Measurements from ENCODE around the gene OR10R2. TPM values are rescaled to one million over a fixed set of nuclear protein-coding genes. Genes with fewer than 3 reads are reported as not detected.

The OR10R2 gene
- total RNA-seq, 4 donors from 2014 or later: not detected

DNA sequence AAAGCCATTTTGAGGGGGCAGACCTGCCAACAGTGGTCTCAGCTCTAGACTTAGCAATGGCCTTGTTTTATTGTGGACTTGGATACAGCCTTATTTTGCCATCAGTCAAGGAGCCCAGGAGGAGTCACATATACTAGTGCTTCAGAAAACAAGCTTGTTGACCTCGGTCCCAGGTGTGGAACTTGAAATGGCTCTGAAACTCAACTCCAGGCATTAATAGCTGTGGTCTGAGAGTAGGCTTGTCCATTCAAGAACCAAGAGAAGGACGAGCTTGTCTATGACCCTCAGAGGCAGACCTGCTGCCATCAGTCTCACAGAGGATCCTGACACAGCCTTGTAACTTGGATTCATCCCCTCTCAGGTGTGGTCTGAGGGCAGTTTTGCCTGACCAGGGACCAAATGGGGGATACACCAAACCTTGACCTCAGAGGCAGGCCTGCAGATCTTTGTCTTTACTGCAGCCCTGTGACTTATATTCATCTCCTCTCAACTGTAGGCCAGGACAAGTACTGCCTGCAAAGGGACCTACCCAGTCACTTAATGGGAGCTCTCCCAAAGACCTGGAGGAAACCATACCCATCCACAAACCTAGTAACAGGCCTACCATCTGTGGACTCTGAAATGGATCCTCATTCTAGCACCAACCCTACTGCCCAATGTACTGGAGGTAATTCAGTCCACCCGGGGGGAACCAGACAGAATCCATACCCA lies 49.1 kb downstream of the OR10R2 start:
- WGBS: 87% methylated on average over 3 of the region's 3 CpGs
- intact Hi-C loops (cut with DNase I): no loop called here

DNA sequence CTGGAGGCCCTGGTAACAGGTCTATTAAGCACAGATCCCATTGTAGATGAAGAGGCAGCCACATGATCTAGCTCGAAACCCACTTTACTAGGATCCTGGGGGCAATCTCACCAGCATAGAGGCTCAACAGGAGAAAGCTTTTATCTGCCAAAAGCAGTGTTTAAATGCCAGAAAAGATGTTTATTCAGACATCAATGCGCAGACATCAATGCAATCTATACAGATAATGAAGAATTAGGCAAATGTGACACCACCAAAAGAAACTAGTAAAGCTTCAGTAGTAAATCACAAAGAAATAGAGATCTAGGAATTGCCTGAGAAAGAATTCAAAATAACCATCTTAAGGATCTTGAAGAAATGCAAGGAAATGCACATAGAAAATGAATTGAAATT lies 49.6 kb downstream of the OR10R2 start:
- H3K36me3 ChIP-seq: no peaks in the 10 kb centered on the region
- no peak for DNase-seq (ENCODE audit: extremely low spot score)
- no peaks in the 10 kb centered on the region for H3K4me1 ChIP-seq
- H3K27ac ChIP-seq (replicated peaks in 1 of 4): no peak overlapping the region
- WGBS: 87% methylated on average over 2 of the region's 2 CpGs
- intact Hi-C loops (cut with DNase I): no loop called here
- H3K4me3 ChIP-seq: no peak overlapping the region
- peaks cover 0 to 11% (median 0%) of the 10 kb centered on the region in 4 donors for H3K9me3 ChIP-seq
- no peaks in the 10 kb centered on the region for H3K27me3 ChIP-seq
- TF ChIP-seq, protein P1, sequence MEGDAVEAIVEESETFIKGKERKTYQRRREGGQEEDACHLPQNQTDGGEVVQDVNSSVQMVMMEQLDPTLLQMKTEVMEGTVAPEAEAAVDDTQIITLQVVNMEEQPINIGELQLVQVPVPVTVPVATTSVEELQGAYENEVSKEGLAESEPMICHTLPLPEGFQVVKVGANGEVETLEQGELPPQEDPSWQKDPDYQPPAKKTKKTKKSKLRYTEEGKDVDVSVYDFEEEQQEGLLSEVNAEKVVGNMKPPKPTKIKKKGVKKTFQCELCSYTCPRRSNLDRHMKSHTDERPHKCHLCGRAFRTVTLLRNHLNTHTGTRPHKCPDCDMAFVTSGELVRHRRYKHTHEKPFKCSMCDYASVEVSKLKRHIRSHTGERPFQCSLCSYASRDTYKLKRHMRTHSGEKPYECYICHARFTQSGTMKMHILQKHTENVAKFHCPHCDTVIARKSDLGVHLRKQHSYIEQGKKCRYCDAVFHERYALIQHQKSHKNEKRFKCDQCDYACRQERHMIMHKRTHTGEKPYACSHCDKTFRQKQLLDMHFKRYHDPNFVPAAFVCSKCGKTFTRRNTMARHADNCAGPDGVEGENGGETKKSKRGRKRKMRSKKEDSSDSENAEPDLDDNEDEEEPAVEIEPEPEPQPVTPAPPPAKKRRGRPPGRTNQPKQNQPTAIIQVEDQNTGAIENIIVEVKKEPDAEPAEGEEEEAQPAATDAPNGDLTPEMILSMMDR (IDR thresholded peaks at IDR 0.05): no peak
- no peak for TF ChIP-seq POLR2A (IDR thresholded peaks at IDR 0.05; ENCODE audit: low read depth)
- TF ChIP-seq POLR2AphosphoS5 (IDR thresholded peaks at IDR 0.05): no peak
- no peak for TF ChIP-seq EP300 (IDR thresholded peaks at IDR 0.05)

More for the DNA sequence above, 49.1 kb downstream of the OR10R2 start:
- TF ChIP-seq EP300 (IDR thresholded peaks at IDR 0.05) (no peak), POLR2A (IDR thresholded peaks at IDR 0.05; ENCODE audit: low read depth) (no peak), POLR2AphosphoS5 (IDR thresholded peaks at IDR 0.05) (no peak)
- TF ChIP-seq, protein P1 (IDR thresholded peaks at IDR 0.05): no peak
- DNase-seq (ENCODE audit: extremely low spot score): no peak
- no peaks in the 10 kb centered on the region for H3K4me1 ChIP-seq
- no peak overlapping the region for H3K27ac ChIP-seq (replicated peaks in 1 of 4)
- H3K4me3 ChIP-seq: no peak overlapping the region
- H3K36me3 ChIP-seq: no peaks in the 10 kb centered on the region
- peaks cover 0 to 11% (median 0%) of the 10 kb centered on the region in 4 donors for H3K9me3 ChIP-seq
- H3K27me3 ChIP-seq: no peaks in the 10 kb centered on the region

DNA sequence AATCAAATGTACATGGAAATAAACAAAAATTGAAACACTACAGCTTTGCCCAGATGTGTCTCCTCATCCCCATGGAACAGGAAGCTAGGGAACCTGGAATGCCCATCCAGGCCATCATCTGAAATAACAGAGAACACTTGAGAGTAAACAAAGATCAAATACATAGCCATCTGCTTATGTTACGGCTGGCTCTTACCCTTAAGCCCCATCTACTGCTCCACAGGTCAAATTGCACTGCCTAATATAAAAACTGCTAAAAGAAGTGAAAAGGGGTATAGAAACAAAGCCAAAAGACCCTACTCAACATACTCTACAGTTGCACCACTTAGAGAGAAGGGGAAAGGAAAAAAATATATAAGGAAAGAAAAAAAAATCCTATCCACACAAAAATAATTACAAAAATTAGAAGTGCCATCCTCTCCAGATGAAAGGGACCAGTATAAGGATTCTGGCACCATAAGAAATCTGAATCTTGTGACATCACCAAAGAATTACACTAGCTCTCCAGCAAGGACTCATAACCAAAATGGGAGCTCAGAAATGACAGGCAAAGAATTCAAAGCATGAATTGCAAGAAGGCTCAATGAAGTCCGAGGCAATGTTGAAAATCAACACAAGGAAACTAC lies 55.3 kb downstream of the OR10R2 start:
- H3K4me3 ChIP-seq: no peak overlapping the region
- no peak for DNase-seq (ENCODE audit: extremely low spot score)
- H3K27ac ChIP-seq (replicated peaks in 1 of 4): no peak overlapping the region
- intact Hi-C loops (cut with DNase I): no loop called here
- no peaks in the 10 kb centered on the region for H3K36me3 ChIP-seq
- no peaks in the 10 kb centered on the region for H3K4me1 ChIP-seq
- H3K9me3 ChIP-seq: peaks cover 0 to 15% (median 6%) of the 10 kb centered on the region in 4 donors
- 31% methylated on average over 2 of the region's 2 CpGs for WGBS
- TF ChIP-seq POLR2A (IDR thresholded peaks at IDR 0.05; ENCODE audit: low read depth) (no peak), POLR2AphosphoS5 (IDR thresholded peaks at IDR 0.05) (no peak), EP300 (IDR thresholded peaks at IDR 0.05) (no peak)
- TF ChIP-seq, protein P1 (IDR thresholded peaks at IDR 0.05): no peak
- H3K27me3 ChIP-seq: no peaks in the 10 kb centered on the region

Other genes starting within 250 kb of the OR10R2 start
- not detected for gene CD1A, start 217.8 kb upstream of the OR10R2 start, total RNA-seq
- 1 to 10 TPM in 1 of 4 donors, under 1 TPM in 1, not detected in 2; 0.69 to 1.2 TPM for gene CD1C, start 182.3 kb upstream of the OR10R2 start, total RNA-seq
- gene CD1B, start 140.7 kb upstream of the OR10R2 start, total RNA-seq: not detected
- under 1 TPM in 2 of 4 donors, not detected in 2; 0.23 to 0.99 TPM for gene CD1E, start 118.3 kb upstream of the OR10R2 start, total RNA-seq
- gene OR10T2, start 72.8 kb upstream of the OR10R2 start, total RNA-seq: not detected
- gene OR10K2, start 46.0 kb upstream of the OR10R2 start, total RNA-seq: not detected
- gene OR10K1, start 10.4 kb upstream of the OR10R2 start, total RNA-seq: not detected
- gene OR6Y1, start 82.2 kb downstream of the OR10R2 start, total RNA-seq: not detected
- gene OR6P1, start 98.4 kb downstream of the OR10R2 start, total RNA-seq: not detected
- gene OR10X1, start 107.7 kb downstream of the OR10R2 start, total RNA-seq: not detected
- gene OR10Z1, start 133.0 kb downstream of the OR10R2 start, total RNA-seq: not detected
- gene SPTA1, start 214.5 kb downstream of the OR10R2 start, total RNA-seq: 1 to 10 TPM in 1 of 4 donors, under 1 TPM in 2, not detected in 1; 0.06 to 2.5 (median 0.33) TPM
- not detected for gene OR6K2, start 228.4 kb downstream of the OR10R2 start, total RNA-seq
- gene OR6K3, start 248.5 kb downstream of the OR10R2 start, total RNA-seq: not detected